NCI-H345 (cell line): Measurements from ENCODE around the gene DCTPP1.
"Not testable (repeated sequence)": the region's sequence is repeated elsewhere in the genome, so short reads cannot be mapped to it uniquely, and the experiment has no call there.

Source experiments
- DNase-seq: peaks from one replicate; lab custom pipeline; 2025; lab: John Stamatoyannopoulos, UW

Gene DCTPP1

DNA sequence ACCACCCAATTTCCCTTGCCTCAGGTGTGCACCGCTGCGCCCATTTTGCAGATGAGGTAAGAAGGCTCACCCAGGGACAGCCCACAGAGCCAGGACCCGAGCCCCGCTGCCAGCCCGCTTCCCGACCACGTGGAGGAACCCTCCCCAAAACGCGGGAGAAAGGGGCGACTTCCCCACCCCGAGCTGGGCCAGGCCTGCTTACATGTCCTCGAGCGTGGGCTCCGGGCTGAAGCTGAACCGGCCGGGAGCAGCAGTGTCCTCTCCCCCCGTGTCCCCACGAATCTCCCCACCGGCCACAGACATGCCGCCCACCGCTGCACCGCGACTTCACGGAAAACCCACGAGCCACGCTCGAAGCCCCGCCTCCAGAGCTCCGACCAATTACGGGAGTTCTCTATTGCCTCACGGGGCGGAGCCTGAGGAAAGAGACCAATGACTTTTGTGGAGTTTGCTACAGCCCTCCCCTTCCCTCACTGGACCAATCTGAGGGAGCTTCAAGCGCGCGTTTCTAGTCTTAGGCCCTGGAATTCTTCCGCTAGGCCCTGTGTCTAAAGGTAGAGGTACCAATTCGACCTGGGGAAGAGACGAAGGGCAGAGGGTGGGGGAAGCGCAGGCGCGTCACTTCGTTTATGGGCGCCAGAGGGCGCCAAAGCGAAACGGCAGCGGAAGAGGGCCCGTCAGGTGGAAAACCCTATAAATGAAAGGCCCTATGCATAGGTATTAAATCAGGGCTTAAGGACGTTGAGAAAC is at the start of gene DCTPP1:
TSS of gene DCTPP1 (minus strand) at position 353 of the 750 bp plus-strand sequence. CDS start at position 303, 50 bp downstream.
- peak; percentile 100 for DNase-seq

DNA sequence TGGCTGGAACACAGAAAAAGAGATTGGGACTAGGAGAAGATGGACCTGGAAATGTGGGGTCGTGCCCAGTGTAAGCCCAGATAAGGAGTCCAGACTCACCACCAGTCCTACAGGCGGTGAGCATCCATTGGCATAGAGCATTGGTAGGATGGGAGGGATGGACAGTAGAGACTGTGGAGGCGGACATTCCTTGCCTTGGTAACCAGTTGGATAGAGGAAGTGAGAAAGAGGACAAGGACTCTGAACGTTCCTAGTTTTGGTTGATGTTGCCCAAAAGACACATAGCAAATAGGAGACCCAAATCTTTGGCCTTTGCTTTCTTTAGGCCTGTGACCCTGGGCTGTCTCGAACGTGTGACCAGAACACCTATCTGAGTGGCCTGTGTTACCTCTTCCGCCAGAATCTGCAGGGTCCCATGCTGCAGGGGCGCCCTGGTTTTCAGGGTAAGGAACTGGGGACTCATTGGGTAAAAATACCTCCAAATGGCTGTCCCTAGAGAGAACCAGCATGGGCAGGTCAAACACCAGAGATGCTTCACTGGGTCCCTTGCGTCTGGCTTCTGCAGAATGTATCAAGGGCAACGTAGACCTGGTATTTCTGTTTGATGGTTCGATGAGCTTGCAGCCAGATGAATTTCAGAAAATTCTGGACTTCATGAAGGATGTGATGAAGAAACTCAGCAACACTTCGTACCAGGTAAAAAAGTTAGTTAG is 49.1 kb upstream of the DCTPP1 start:
- DNase-seq, result no peak

GRCh38 chr16:30477773-30478172 is 47.9 kb upstream of the DCTPP1 start:
- not testable (repeated sequence) for DNase-seq

DNA sequence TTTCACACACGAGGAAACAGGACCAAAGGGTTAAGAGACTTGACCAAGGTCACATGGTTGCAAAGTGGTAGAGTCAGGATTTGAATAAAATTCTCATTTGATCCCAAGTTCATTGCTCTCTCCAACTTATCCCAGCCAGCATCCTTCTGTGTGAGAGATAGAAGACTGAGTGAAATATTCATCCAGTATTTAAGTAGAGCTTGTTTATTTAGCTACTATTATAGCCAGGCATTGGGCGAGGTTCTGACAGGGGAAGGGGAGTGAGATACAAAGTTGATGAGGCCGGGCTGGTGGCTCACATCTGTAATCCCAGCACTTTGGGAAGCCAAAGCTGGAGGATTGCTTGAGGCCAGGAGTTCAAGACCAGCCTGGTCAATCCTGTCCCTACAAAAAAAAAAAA is 47.2 kb upstream of the DCTPP1 start:
- no peak for DNase-seq

GRCh38 chr16:30474684-30475083 is 44.9 kb upstream of the DCTPP1 start:
- no peak for DNase-seq

- no peak for DNase-seq
Measured at GRCh38 chr16:30474074-30474452, 44.2 kb upstream of the DCTPP1 start.

GRCh38 chr16:30473231-30474073 is 43.6 kb upstream of the DCTPP1 start:
- DNase-seq, result no peak

DNA sequence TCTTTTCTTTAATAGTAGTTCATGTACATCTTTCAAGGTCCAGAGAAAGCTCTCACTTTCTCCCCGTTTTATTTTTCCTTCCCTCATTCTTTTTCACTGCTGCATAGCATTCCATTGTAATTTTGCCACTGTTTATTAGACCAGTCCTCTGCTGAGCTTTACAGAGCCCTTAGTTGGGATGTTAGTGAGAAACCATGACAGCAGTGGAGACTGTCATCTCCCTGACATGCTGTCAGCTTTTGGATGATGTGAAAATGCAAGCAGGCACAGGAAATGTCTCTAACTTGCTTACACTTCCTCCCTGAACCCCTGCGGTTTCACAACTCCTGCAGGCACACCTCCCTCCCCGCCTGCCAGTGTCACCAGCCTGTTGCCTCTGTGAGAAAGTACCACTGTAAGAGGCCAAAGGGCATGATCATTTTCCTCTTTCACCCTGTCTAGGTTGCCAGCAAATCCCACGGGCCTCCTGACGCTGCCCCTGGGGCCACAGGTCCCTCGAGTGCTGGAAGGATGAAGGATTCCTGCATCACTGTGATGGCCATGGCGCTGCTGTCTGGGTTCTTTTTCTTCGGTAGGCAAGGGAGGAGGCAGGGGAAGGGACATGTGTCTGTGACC is 42.6 kb upstream of the DCTPP1 start, which contains the start of gene ITGAL:
TSS of gene ITGAL (plus strand) at position 415 of the 615 bp plus-strand sequence. CDS start at position 511, 96 bp downstream.
- no peak for DNase-seq

GRCh38 chr16:30470632-30470995 is 40.8 kb upstream of the DCTPP1 start:
- DNase-seq, result no peak

DNA sequence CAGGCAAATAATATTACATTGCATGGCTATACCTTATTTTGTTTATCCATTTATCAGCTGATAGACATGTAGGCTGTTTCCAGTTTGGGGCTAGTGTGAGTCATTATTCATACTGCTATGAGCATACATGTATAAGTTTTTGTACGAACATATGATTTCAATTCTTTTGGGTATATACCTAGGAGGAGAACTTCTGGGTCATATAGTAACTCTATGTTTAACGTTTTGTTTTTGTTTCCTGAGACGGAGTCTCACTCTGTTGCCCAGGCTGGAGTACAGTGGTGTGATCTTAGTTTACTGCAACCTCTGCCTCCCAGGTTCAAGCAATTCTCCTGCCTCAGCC is 40.3 kb upstream of the DCTPP1 start:
- DNase-seq, result no peak

DNA sequence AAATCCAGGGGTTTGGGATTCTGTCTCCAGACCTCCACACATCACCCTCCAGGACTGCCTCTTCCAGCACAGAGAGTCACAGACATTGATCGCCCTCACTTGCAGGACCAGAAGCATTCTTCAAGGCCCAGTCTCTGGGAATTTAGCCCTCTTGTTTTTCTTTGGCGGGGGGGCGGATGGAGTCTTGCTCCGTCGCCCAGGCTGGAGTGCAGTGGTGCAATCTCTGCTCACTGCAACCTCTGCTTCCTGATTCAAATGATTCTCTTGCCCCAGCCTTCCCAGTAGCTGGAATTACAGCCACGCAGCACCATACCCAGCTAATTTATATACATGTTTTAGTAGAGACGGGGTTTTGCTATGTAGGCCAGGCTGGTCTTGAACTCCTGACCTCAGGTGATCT is 34.2 kb upstream of the DCTPP1 start:
- DNase-seq, result no peak

DNA sequence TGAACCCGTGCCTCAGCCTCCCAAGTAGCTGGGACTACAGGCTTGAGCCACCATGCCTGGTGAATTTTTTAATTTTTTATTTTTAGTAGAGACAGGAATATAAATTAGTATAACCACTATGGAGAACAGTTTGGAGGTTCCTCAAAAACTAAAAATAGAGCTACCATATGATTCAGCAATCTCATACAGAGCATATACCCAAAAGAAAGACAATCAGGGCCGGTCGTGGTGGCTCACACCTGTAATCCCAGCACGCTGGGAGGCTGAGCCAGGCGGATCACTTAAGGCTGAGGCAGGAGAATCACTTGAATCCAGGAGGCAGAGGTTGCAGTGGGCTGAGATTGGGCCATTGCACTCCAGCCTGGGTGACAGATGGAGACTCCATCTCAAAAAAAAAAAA is 31.6 kb upstream of the DCTPP1 start:
- DNase-seq, result not testable (repeated sequence)

DNA sequence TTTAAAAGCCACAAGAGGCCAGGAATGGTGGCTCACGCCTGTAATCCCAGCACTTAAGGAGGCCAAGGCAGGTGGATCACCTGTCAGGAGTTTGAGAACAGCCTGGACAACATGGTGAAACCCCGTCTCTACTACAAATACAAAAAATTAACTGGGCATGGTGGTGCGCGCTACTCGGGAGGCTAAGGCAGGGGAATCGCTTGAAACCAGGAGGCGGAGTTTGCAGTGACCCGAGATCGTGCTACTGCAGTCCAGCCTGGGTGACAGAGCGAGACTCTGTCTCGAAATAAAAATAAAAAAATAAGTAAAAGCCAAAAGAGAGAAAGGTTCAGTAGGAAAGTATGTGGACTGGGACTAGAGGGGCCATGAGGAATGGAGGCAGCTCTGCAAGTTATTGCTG is 29.6 kb upstream of the DCTPP1 start:
- no peak for DNase-seq

GRCh38 chr16:30458561-30459394 is 28.9 kb upstream of the DCTPP1 start:
- DNase-seq, result no peak

DNA sequence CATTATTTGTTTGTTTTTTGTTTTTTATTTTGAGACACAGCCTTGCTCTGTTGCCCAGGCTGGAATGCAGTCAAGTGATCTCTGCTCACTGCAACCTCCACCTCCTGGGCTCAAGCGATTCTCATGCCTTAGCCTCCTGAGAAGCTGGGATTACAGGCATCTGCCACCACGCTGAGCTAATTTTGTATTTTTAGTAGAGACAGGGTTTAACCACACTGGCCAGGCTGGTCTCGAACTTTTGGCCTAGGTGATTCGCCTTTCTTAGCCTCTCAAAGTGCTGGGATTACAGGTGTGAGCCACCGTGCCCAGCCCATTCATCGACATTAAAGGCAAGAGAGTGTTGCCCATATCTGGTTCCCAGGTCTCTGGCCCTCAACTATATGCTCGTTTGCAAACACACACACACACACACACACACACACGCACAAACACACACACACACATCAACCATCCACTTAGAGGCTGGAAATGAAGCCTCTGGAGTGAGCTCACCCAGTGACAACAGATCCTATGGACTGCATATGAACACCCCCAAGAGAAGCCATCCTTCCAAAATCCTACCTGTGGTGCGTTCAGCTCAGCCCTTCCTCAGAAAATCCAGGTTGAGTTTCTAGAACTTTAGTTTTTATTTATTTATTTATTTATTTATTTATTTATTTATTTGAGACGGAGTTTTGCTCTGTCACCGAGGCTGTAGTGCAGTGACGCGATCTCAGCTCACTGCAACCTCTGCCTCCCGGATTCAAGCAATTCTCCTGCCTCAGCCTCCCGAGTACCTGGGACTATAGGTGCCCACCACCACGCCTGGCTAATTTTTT is 28.1 kb upstream of the DCTPP1 start:
- no peak for DNase-seq

GRCh38 chr16:30457256-30457655 is 27.4 kb upstream of the DCTPP1 start:
- DNase-seq, result no peak

DNA sequence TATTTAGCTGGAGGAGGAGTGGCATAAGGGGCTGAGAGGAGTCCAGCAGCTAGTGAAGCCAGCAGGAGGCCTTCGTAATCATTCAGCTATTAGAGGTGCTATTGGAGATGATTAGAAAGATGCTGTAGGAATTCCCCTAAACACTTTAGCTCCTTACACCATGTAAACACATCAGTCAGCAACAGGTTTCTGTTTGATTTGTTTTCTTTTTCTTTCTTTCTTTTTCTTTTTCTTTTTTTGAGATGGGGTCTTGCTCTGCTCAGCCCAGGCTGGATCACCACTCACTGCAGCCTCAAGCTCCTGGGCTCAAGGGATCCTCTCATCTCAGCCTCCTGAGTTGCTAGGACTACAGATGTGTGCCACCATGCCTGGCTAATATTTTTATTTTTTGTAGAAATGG is 26.5 kb upstream of the DCTPP1 start:
- no peak for DNase-seq

- not testable (repeated sequence) for DNase-seq
Measured at GRCh38 chr16:30452709-30453580, 23.1 kb upstream of the DCTPP1 start.

GRCh38 chr16:30449116-30449435 is 19.2 kb upstream of the DCTPP1 start:
- DNase-seq, result no peak
